Adipocyte (in vitro differentiated cells): ENCODE measurements around the gene DUSP10.

Source experiments
- DNase-seq: peaks from one replicate; pipeline ENCODE4 v3.0.0-alpha.2; 2015; ENCODE audit warnings: low read depth
- H3K27me3 ChIP-seq: replicated peaks from 2 replicates; pipeline ENCODE4 v1.7.0; 2013; ENCODE audit warnings: mild to moderate bottlenecking, low read length, moderate library complexity; ENCODE audit not compliant: control insufficient read depth, insufficient read depth
- H3K36me3 ChIP-seq: 2 replicates; pipeline ENCODE4 v1.7.0; 2013; ENCODE audit warnings: low read length, mild to moderate bottlenecking, moderate library complexity; ENCODE audit not compliant: control insufficient read depth, insufficient read depth, severe bottlenecking
- H3K4me1 ChIP-seq: 2 replicates; pipeline ENCODE4 v1.7.0; 2013; ENCODE audit warnings: mild to moderate bottlenecking, low read length, moderate library complexity; ENCODE audit not compliant: control insufficient read depth, insufficient read depth
- H3K4me3 ChIP-seq: 2 replicates; pipeline ENCODE4 v1.7.0; 2013; ENCODE audit warnings: mild to moderate bottlenecking, low read length, moderate library complexity
- H3K9ac ChIP-seq: 2 replicates; pipeline ENCODE4 v1.7.0; 2013; ENCODE audit warnings: mild to moderate bottlenecking, low read length, moderate library complexity
- H3K9me3 ChIP-seq: 2 replicates; pipeline ENCODE4 v1.7.0; 2013; ENCODE audit warnings: mild to moderate bottlenecking, low read length, moderate library complexity; ENCODE audit not compliant: control insufficient read depth

The DUSP10 gene

GRCh38 chr1:221761354-221762002 is 19.6 kb upstream of the DUSP10 start:
- no peaks in the 10 kb centered on the region for H3K27me3 ChIP-seq
- no peaks in the 10 kb centered on the region for H3K9me3 ChIP-seq
- DNase-seq: no peak
- H3K9ac ChIP-seq: no peak overlapping the region
- H3K4me1 ChIP-seq: peaks cover 6% of the 10 kb centered on the region
- H3K4me3 ChIP-seq: no peak overlapping the region
- H3K36me3 ChIP-seq: no peaks in the 10 kb centered on the region

- H3K4me1 ChIP-seq: peaks cover 4% of the 10 kb centered on the region
- no peak for DNase-seq
- no peak overlapping the region for H3K4me3 ChIP-seq
- H3K9me3 ChIP-seq: no peaks in the 10 kb centered on the region
- no peak overlapping the region for H3K9ac ChIP-seq
- H3K36me3 ChIP-seq: no peaks in the 10 kb centered on the region
- no peaks in the 10 kb centered on the region for H3K27me3 ChIP-seq
These were observed 19.0 kb upstream of the DUSP10 start for GRCh38 chr1:221760911-221761310.

- Histone ChIP-seq H3K27me3 (no peaks in the 10 kb centered on the region), H3K9me3 (no peaks in the 10 kb centered on the region), H3K9ac (no peak overlapping the region), H3K4me3 (no peak overlapping the region), H3K36me3 (no peaks in the 10 kb centered on the region), H3K4me1 (no peaks in the 10 kb centered on the region)
- DNase-seq: no peak
These were observed 17.5 kb upstream of the DUSP10 start for GRCh38 chr1:221759436-221759835.

GRCh38 chr1:221758455-221758854 is 16.6 kb upstream of the DUSP10 start:
- Histone ChIP-seq H3K36me3 (no peaks in the 10 kb centered on the region), H3K4me3 (no peak overlapping the region), H3K27me3 (no peaks in the 10 kb centered on the region), H3K4me1 (no peaks in the 10 kb centered on the region), H3K9me3 (no peaks in the 10 kb centered on the region), H3K9ac (no peak overlapping the region)
- no peak for DNase-seq

GRCh38 chr1:221756830-221757551 is 15.1 kb upstream of the DUSP10 start:
- Histone ChIP-seq H3K4me3 (no peak overlapping the region), H3K9ac (no peak overlapping the region), H3K9me3 (no peaks in the 10 kb centered on the region), H3K36me3 (no peaks in the 10 kb centered on the region), H3K27me3 (no peaks in the 10 kb centered on the region), H3K4me1 (no peaks in the 10 kb centered on the region)
- DNase-seq: peak; percentile 42

GRCh38 chr1:221753828-221754188 is 11.9 kb upstream of the DUSP10 start:
- no peaks in the 10 kb centered on the region for H3K9me3 ChIP-seq
- H3K27me3 ChIP-seq: no peaks in the 10 kb centered on the region
- H3K4me1 ChIP-seq: no peaks in the 10 kb centered on the region
- no peak overlapping the region for H3K4me3 ChIP-seq
- no peaks in the 10 kb centered on the region for H3K36me3 ChIP-seq
- no peak overlapping the region for H3K9ac ChIP-seq
- DNase-seq: no peak

GRCh38 chr1:221751226-221751887 is 9.5 kb upstream of the DUSP10 start:
- no peak overlapping the region for H3K9ac ChIP-seq
- DNase-seq: no peak
- H3K4me3 ChIP-seq: no peak overlapping the region
- H3K27me3 ChIP-seq: no peaks in the 10 kb centered on the region
- H3K9me3 ChIP-seq: no peaks in the 10 kb centered on the region
- no peaks in the 10 kb centered on the region for H3K4me1 ChIP-seq
- no peaks in the 10 kb centered on the region for H3K36me3 ChIP-seq

- Histone ChIP-seq H3K4me3 (no peak overlapping the region), H3K27me3 (no peaks in the 10 kb centered on the region), H3K4me1 (no peaks in the 10 kb centered on the region), H3K9ac (no peak overlapping the region), H3K9me3 (no peaks in the 10 kb centered on the region), H3K36me3 (no peaks in the 10 kb centered on the region)
- no peak for DNase-seq
These were observed 7.1 kb upstream of the DUSP10 start for GRCh38 chr1:221748981-221749380.

- no peak for DNase-seq
- Histone ChIP-seq H3K9me3 (no peaks in the 10 kb centered on the region), H3K4me3 (no peak overlapping the region), H3K36me3 (no peaks in the 10 kb centered on the region), H3K4me1 (peaks cover 5% of the 10 kb centered on the region), H3K27me3 (no peaks in the 10 kb centered on the region), H3K9ac (no peak overlapping the region)
These were observed 6.0 kb upstream of the DUSP10 start for GRCh38 chr1:221747839-221748238.

- Histone ChIP-seq H3K36me3 (peaks cover 9% of the 10 kb centered on the region), H3K9me3 (no peaks in the 10 kb centered on the region), H3K9ac (peak overlapping the region; percentile 91), H3K4me3 (peak overlapping the region; percentile 96), H3K4me1 (peaks cover 24% of the 10 kb centered on the region), H3K27me3 (no peaks in the 10 kb centered on the region)
- DNase-seq: no peak
These were observed 1.7 kb upstream of the DUSP10 start for GRCh38 chr1:221743416-221744208.
